GM23338 (cell line): ENCODE data around the gene CLDN20. TPM values are rescaled to one million over a fixed set of nuclear protein-coding genes. Genes with fewer than 3 reads are reported as not detected.

Experiments
- ATAC-seq: fragments of 200-7000 bp; cut with Tn5 transposase; 3 replicates; pipeline ENCODE4 v1.9.1; 2020
- DNase-seq: peaks from one replicate; pipeline ENCODE4 v3.0.0-alpha.2; 2015; ENCODE audit warnings: low spot score
- H2AFZ ChIP-seq: fragments of 200-600 bp; sonication (generic); 2 replicates; pipeline ENCODE4 v1.8.0; 2016; ENCODE audit warnings: antibody characterized with exemption, mild to moderate bottlenecking, moderate library complexity
- H3F3A ChIP-seq: fragments of 200-600 bp; sonication (generic); replicated peaks from 2 replicates; pipeline ENCODE4 v1.8.0; 2017; ENCODE audit warnings: antibody characterized with exemption, mixed run types, low read depth
- H3K27ac ChIP-seq: fragments of 200-600 bp; sonication (generic); 2 replicates; pipeline ENCODE4 v1.6.1; 2016; ENCODE audit warnings: low read depth
- H3K27me3 ChIP-seq: fragments of 200-600 bp; sonication (generic); 2 replicates; pipeline ENCODE4 v1.8.0; 2016; ENCODE audit warnings: mild to moderate bottlenecking, mixed run types, moderate library complexity; ENCODE audit not compliant: insufficient read depth
- H3K36me3 ChIP-seq: fragments of 200-600 bp; sonication (generic); 2 replicates; pipeline ENCODE4 v1.8.0; 2016; ENCODE audit warnings: mild to moderate bottlenecking; ENCODE audit not compliant: insufficient read depth
- H3K4me1 ChIP-seq: fragments of 200-600 bp; sonication (generic); 2 replicates; pipeline ENCODE4 v1.8.0; 2016; ENCODE audit warnings: mild to moderate bottlenecking, moderate library complexity; ENCODE audit not compliant: insufficient read depth
- H3K4me2 ChIP-seq: fragments of 200-600 bp; sonication (generic); 2 replicates; pipeline ENCODE4 v1.7.1; 2017; ENCODE audit warnings: mixed run types
- H3K4me3 ChIP-seq: fragments of 200-600 bp; sonication (generic); 2 replicates; pipeline ENCODE4 v1.6.1; 2016; ENCODE audit warnings: mixed run types
- H3K79me2 ChIP-seq: fragments of 200-600 bp; sonication (generic); replicated peaks from 2 replicates; pipeline ENCODE4 v1.8.0; 2017; ENCODE audit warnings: mild to moderate bottlenecking; ENCODE audit not compliant: insufficient read depth
- H3K9me2 ChIP-seq: fragments of 200-600 bp; sonication (generic); 2 replicates; pipeline ENCODE4 v1.8.0; 2017; ENCODE audit not compliant: insufficient read depth
- H4K20me1 ChIP-seq: fragments of 200-600 bp; sonication (generic); replicated peaks from 2 replicates; pipeline ENCODE4 v1.8.0; 2017; ENCODE audit warnings: mild to moderate bottlenecking; ENCODE audit not compliant: insufficient read depth
- H3K27ac Mint-ChIP-seq: 2 replicates; pipeline ENCODE4 v1.8.0; 2020; ENCODE audit warnings: inconsistent platforms, mild to moderate bottlenecking, moderate library complexity, mixed read lengths
- H3K27me3 Mint-ChIP-seq: 3 replicates; pipeline ENCODE4 v1.8.0; 2022; ENCODE audit warnings: low read depth, mild to moderate bottlenecking, moderate library complexity, mixed read lengths, inconsistent platforms; ENCODE audit not compliant: insufficient read depth, poor library complexity
- H3K36me3 Mint-ChIP-seq: 3 replicates; pipeline ENCODE4 v1.8.0; 2021; ENCODE audit warnings: low read depth, mild to moderate bottlenecking, inconsistent platforms, moderate library complexity, mixed read lengths
- H3K4me1 Mint-ChIP-seq: 3 replicates; pipeline ENCODE4 v1.8.0; 2020; ENCODE audit warnings: mild to moderate bottlenecking, inconsistent platforms, mixed read lengths
- H3K4me3 Mint-ChIP-seq: 3 replicates; pipeline ENCODE4 v1.8.0; 2021; ENCODE audit warnings: moderate library complexity, mild to moderate bottlenecking, inconsistent platforms, mixed read lengths
- H3K9me3 Mint-ChIP-seq: 3 replicates; pipeline ENCODE4 v1.8.0; 2020; ENCODE audit warnings: moderate library complexity, mild to moderate bottlenecking, inconsistent platforms, mixed read lengths
- CREB1 ChIP-seq: fragments of 250-450 bp; sonication (Bioruptor Pico); IDR thresholded peaks from 2 replicates; pipeline ENCODE4 v1.5.0; 2020; ENCODE audit warnings: low read depth, mild to moderate bottlenecking, moderate library complexity
- ETS1 ChIP-seq: IDR thresholded peaks from 2 replicates; pipeline ENCODE4 v1.6.1; 2016; ENCODE audit warnings: antibody characterized with exemption
- EZH2 ChIP-seq: fragments of 200-600 bp; sonication (generic); IDR thresholded peaks from one replicate; pipeline ENCODE4 v1.8.0; 2017; ENCODE audit warnings: antibody characterized with exemption, mild to moderate bottlenecking, low read depth; ENCODE audit not compliant: unreplicated experiment
- EZH2phosphoT487 ChIP-seq: fragments of 200-600 bp; sonication (generic); IDR thresholded peaks from one replicate; pipeline ENCODE4 v1.8.1; 2018; ENCODE audit warnings: antibody characterized with exemption; ENCODE audit not compliant: unreplicated experiment
- JUNB ChIP-seq: IDR thresholded peaks from one replicate; pipeline ENCODE4 v1.6.1; 2016; ENCODE audit warnings: antibody characterized with exemption; ENCODE audit not compliant: unreplicated experiment
- NANOG ChIP-seq: IDR thresholded peaks from 2 replicates; pipeline ENCODE4 v1.6.1; 2016; ENCODE audit warnings: antibody characterized with exemption, borderline replicate concordance
- STAT1 ChIP-seq: IDR thresholded peaks from one replicate; pipeline ENCODE4 v1.6.1; 2016; ENCODE audit warnings: antibody characterized with exemption; ENCODE audit not compliant: unreplicated experiment
- ZNF331 ChIP-seq: fragments of 250-450 bp; sonication (Bioruptor Pico); IDR thresholded peaks from 2 replicates; pipeline ENCODE4 v1.5.0; 2020; ENCODE audit warnings: low read depth, mild to moderate bottlenecking, moderate library complexity
- ZNF462 ChIP-seq: fragments of 250-450 bp; sonication (Bioruptor Pico); IDR thresholded peaks from 2 replicates; pipeline ENCODE4 v1.5.0; 2020; ENCODE audit warnings: mild to moderate bottlenecking, moderate library complexity
- polyA plus RNA-seq: library from polyadenylated mRNA; unstranded; fragments of >200 nt; fragmentation: Nextera tagmentation; extraction: Ambion mirVana; gene quantifications from 2 replicates; pipeline ENCODE4 v1.2.1, GENCODE V29; 2016
- total RNA-seq: library from RNA; depleted of rRNA; stranded (reverse); fragments of >200 nt; shearing (Covaris generic); gene quantifications from 2 replicates; pipeline ENCODE4 v1.2.3, GENCODE V29; 2014

Gene CLDN20
- total and polyA plus RNA-seq, 2 experiments from 2014 or later, result 0.23 TPM; not detected in 1

- no peak for TF ChIP-seq ZNF462 (CRISPR knock-in tag)
- no peak for TF ChIP-seq JUNB
- TF ChIP-seq NANOG, result no peak
- TF ChIP-seq EZH2, result no peak
Observed at GRCh38 chr6:155292711-155293110, 28.9 kb downstream of the CLDN20 start (continued).

GRCh38 chr6:155297669-155298068, 33.9 kb downstream of the CLDN20 start:
- H3K4me1 ChIP-seq, result peaks cover 8% of the 10 kb centered on the region
- H3K36me3 Mint-ChIP-seq, result peaks cover 60% of the 10 kb centered on the region
- H3K4me2 ChIP-seq, result no peak overlapping the region
- peaks cover 5% of the 10 kb centered on the region for H4K20me1 ChIP-seq
- no peaks in the 10 kb centered on the region for H3K9me3 Mint-ChIP-seq
- DNase-seq (no peak), ATAC-seq (no peak)
- no peak overlapping the region for H3K4me3 ChIP-seq
- H3K27me3 ChIP-seq, result no peaks in the 10 kb centered on the region
- no peak overlapping the region for H3K4me3 Mint-ChIP-seq
- H3K79me2 ChIP-seq, result peaks cover 19% of the 10 kb centered on the region
- H3K4me1 Mint-ChIP-seq, result peaks cover 12% of the 10 kb centered on the region; the same call in 2 of the 3 replicates
- peaks cover 26% of the 10 kb centered on the region; the same call in 1 of the 2 replicates for H3K36me3 ChIP-seq
- no peak overlapping the region for H2AFZ ChIP-seq
- no peaks in the 10 kb centered on the region for H3F3A ChIP-seq
- H3K27ac ChIP-seq, result no peak overlapping the region
- no peak overlapping the region; the same call in 1 of the 2 replicates for H3K27ac Mint-ChIP-seq
- H3K9me2 ChIP-seq, result no peaks in the 10 kb centered on the region
- H3K27me3 Mint-ChIP-seq, result no peaks in the 10 kb centered on the region
- TF ChIP-seq ETS1 (no peak), ZNF331 (no peak), CREB1 (CRISPR knock-in tag) (no peak), ZNF462 (CRISPR knock-in tag) (no peak), EZH2 (no peak), STAT1 (no peak), JUNB (no peak), EZH2phosphoT487 (no peak)
